NCI-H128 (cell line): Measurements from ENCODE around the gene MESD.

ENCODE experiments used
- DNase-seq: peaks from one replicate; lab custom pipeline; 2025; ENCODE audit not compliant: unreplicated experiment; lab: John Stamatoyannopoulos, UW

MESD gene

DNA sequence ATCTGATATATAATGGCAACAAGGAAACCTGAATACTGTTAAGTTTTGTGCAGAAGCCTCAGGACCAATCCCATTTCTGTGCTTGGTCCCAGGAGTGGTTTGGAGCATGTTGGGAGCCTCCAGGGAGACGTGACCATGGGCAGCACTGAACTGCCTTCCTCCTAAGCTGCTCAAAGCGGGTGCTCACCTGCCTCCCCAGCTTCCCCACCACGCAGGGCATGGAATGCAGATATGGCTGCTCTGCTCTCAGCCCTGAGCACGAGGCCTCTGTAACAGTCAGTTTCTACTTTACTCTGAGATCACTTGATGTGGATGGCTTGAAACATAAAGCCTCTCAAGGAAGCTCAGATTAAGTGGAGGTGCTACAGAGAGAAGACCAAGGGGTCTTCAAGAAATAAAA is 49.3 kb downstream of the MESD start:
- no peak for DNase-seq

DNA sequence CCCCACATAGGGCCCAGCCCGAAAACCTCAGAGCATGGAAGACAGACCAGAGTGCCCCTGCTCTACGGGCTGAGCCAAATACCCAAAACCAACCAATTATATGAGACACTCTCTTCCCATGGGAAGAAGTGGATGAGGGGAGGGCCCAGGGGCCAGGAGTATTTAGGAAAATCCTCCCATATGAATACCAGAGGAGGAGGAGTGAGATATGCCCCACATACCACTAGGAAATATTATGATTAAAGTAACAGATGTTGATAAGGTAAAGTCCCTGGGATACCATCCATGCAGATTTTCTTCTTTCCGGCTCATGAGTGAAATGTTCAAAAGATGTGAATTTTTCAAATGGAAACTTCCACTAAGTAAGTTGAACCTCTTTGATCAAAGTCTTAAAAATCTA is 50.4 kb downstream of the MESD start:
- no peak for DNase-seq

DNA sequence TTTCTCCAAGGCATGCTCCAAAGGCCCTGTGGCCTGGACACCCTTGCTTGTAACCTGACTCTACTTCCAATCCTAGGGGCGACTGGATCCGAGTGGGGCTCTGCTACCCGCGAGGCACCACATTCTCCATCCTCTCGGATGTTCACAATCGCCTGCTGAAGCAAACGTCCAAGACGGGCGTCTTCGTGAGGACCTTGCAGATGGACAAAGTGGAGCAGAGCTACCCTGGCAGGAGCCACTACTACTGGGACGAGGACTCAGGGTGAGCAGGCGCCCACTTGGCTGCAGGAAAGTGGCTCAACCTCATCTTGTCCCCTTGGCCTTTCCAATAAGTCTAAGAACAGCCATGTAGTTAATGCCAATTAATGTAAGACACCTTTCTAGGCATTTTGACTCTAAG is 51.9 kb downstream of the MESD start:
- no peak for DNase-seq

DNA sequence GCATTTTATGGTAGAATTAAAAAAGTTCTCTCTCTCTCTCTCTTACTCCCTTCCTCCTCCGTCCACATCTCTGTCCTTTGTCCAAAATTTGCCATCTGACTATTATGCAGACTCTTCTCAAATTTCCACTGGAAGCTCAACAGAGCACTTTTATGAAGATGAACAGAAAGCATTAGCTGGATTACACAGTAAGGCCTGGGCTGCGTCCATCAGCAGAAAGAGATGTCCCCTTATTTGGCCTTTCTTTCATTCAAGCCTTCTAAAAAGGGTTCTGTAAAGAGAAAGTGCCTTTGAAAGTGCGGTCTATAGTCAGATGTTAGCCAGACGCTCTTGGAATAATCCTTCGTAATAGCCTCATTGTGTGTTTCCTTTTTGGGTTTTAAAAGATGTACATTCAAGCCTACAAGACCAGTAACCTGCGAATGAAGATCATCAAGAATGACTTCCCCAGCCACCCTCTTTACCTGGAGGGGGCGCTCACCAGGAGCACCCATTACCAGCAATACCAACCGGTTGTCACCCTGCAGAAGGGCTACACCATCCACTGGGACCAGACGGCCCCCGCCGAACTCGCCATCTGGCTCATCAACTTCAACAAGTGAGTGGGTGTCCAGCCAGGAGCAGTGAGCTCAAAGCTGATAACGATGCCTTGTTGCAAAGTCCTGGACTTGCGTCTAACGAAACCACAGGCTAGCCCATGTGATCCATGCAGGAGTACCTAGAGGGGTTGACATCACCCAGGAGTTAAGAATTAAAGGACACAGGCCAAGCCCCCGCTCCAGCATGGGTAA is 53.1 kb downstream of the MESD start:
- DNase-seq = no peak

DNA sequence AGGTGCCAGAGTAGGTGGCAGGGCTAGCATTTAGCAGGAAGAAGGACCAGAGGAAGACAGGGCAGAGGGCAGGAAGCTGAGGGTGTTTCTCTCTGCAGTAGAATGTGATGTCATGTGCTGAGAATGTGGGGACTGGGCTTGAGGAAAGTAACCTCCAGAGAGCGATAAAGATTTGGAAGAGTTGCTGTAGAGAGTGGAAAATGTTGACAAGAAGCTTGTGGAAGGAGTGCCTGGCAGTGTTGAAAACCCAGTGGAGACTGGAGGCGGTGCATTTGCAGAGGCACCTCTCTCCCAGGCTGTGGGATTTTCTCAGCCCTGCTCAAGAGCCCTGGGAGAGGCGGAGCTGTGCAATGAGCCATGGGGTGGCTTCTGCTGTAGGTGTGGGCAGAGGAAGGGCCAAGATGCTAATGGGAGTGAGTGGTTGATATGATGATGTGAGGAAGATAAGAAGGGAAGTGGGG is 54.8 kb downstream of the MESD start:
- no peak for DNase-seq

- DNase-seq = no peak
Measured at GRCh38 chr15:80932989-80933388, 56.6 kb downstream of the MESD start.

- no peak for DNase-seq
Measured at GRCh38 chr15:80932513-80932815, 57.2 kb downstream of the MESD start.

DNA sequence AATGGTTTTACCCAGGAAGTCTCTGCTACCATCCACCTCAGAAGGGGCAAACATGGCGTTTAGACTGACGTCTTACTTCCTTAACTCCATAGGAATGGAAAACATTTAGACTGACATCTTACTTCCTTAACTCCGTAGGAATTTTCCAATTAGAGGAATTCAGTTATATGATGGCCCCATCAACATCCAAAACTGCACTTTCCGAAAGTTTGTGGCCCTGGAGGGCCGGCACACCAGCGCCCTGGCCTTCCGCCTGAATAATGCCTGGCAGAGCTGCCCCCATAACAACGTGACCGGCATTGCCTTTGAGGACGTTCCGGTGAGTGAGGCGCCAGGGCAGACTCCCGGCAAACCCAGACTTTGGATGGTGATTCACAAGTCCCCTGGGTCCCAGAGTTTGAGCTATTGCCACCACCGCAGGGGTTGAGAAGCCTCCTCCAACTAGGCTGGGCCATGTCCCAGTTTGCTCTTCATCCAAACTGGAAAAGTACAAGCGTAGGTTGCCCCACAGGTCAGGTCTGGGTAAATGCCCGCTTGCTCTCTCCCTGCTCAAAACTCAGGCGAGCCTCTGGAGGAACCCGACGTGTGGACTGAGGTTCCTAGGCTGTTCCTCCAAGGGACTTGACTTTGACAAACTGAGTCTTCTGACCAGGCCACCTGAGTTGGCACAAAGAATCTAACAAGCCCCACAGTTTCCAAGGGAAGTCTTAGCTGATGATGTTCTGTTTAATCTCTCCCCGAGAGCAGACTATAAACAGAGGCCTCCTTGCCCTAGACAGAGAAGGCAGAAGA is 57.7 kb downstream of the MESD start:
- no peak for DNase-seq

- DNase-seq = no peak
Measured at GRCh38 chr15:80931191-80931590, 58.4 kb downstream of the MESD start.

GRCh38 chr15:80929689-80930088 is 59.9 kb downstream of the MESD start:
- DNase-seq = no peak

DNA sequence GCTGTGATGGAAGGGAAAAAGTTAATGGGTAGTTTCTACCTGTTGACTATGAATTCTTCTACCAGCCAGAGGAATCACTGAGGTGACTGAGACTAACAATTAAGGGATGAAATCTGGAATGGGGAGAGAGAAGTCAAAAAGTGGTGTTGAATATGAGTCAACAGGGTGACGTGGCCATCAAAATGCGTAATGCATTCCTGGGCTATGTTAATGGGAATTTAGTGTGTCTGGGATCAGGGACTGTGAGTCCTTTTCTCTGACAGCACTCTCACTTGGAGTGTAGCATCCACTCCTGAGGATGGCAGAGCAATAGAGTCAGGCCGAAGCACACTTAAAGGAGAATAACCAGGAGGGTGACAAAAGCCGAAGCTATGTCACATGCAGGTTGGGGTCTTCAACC is 60.4 kb downstream of the MESD start:
- DNase-seq = no peak

- no peak for DNase-seq
Measured at GRCh38 chr15:80926126-80926525, 63.5 kb downstream of the MESD start.

DNA sequence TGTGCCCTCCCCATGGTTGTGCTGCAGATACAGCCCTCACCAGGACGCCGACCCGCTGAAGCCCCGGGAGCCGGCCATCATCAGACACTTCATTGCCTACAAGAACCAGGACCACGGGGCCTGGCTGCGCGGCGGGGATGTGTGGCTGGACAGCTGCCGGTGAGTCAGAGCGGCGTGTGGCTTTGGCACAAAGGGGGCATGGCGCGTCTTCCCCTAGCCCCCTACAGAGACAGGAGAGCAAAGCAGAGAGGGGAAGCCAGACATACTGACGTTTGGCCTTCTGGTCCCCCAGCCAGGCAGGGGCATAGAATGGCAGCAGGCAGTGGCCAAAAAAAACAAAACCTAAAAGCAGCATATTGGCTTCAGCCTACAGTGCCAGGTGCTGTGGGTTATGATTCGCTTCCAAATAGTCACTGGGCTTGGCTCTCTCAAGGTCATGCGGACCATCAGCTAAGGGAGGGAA is 64.0 kb downstream of the MESD start:
- no peak for DNase-seq

- DNase-seq = no peak
Measured at GRCh38 chr15:80924278-80924677, 65.3 kb downstream of the MESD start.

GRCh38 chr15:80923668-80924067 is 66.0 kb downstream of the MESD start:
- no peak for DNase-seq

DNA sequence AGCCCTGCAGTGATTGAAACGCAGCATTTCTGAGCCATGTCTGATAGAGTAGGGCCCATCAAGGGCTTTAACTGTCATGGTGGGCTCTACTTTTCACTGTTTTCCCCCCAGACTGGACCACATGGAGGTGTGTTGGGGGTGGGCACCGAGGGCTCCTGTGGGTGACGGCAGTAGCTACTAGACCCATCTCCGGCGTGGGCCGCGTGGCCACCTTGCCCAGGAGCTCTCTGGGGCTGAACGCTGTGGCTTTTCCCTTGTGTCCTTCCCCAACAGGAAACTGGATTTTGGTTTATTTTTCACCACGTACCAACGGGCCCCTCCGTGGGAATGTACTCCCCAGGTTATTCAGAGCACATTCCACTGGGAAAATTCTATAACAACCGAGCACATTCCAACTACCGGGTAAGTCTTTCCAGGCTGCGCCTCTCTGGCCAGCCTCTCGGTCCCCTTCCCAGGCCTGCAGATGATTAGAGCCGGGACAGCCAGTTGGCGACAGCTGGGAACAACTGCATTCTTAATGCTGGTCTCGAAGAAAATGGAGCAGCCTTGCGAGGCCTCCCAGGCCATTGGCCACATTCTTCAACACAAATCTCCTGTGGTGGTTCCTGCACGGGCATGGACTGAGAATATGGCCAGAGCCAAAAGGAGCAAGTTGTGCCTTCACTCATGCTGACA is 67.7 kb downstream of the MESD start:
- no peak for DNase-seq

GRCh38 chr15:80920271-80920699 is 69.3 kb downstream of the MESD start:
- DNase-seq = no peak

GRCh38 chr15:80918196-80918783 is 71.3 kb downstream of the MESD start:
- no peak for DNase-seq

DNA sequence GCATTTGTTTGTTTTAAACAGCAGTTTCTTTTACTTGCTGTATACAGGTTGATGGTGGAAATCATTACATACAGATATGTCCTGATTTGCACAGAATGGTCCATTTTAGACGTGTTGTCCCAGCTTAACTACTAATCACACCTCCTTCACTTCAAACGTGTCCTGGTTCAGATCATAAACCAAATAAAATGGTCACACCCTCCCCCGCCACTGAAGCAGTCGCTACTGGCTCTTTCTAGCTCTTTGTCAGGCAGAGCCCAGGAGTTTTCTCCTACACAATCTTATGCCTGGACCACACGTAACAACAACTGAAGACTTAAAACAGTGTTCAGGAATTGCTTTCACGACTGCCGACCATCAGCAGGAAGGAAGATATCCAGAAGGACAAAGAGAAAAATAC is 73.6 kb downstream of the MESD start:
- no peak for DNase-seq

- no peak for DNase-seq
Measured at GRCh38 chr15:80915472-80915871, 74.1 kb downstream of the MESD start.

GRCh38 chr15:80913541-80913940 is 76.1 kb downstream of the MESD start:
- DNase-seq = no peak
